Measurements from ENCODE around the gene KAT6B. TPM values are rescaled to one million over a fixed set of nuclear protein-coding genes. Genes with fewer than 3 reads are reported as not detected.

Gene KAT6B
- total RNA-seq, 2 donors from 2014 or later: 25.3 to 39.1 TPM

DNA sequence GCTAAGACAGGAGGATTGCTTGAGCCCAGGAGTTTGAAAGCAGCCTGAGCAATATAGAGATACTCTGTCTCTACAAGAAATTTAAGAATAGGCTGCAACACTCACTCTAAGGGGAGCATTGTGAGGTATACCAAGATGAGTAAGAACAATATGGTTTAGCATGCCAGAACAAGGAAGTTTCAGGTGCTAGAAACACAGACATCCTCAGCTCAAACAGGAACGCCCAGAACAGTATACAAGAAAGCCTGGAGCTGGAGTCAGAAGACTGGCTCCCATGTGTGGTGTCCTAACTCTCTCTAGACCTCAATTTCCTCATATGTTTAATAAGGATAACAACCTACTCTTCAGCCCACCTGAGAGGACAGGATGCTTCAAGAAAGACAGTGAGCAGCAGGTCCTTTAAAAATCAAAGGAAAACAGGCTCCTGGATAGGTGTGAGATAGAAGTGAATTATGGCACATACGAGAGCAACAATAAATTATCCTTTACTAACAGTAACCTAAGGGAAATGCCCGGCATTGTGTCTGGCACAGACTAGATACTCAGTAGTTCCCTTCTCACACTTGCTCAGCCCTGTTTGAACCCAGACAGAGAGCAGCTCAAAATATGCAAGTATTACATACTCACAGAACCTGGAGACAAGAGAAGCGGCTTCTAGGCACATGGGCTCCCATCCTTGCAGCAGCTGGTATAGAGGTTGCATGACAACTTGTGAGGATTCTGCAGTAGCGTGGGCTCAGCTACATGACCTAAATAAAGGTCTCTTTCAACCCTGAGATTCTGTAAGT is 45.4 kb downstream of the KAT6B start:
- Histone ChIP-seq H3K9ac (ENCODE audit: extremely low read depth, low read length, poor library complexity, severe bottlenecking) (no peak overlapping the region), H3K36me3 (ENCODE audit: control insufficient read depth, insufficient read depth, low read length) (no peaks in the 10 kb centered on the region), H3K9me3 (ENCODE audit: control insufficient read depth, low read length) (no peaks in the 10 kb centered on the region), H3K27me3 (ENCODE audit: control insufficient read depth, insufficient read depth, low read length, poor library complexity, severe bottlenecking) (no peaks in the 10 kb centered on the region), H3K27ac (ENCODE audit: low read depth, low read length) (no peak overlapping the region), H3K4me1 (ENCODE audit: control insufficient read depth, insufficient read depth, low read length) (peaks cover 3% of the 10 kb centered on the region), H3K4me3 (ENCODE audit: low read length) (no peak overlapping the region)
- peaks cover 26% of the 10 kb centered on the region for H3K4me1 Mint-ChIP-seq
- no peaks in the 10 kb centered on the region for H3K36me3 Mint-ChIP-seq (ENCODE audit: low read depth)
- peak overlapping the region; percentile 74 for H3K27ac Mint-ChIP-seq
- WGBS, 2 experiments (ENCODE audit: insufficient coverage in 1 of 2, insufficient read length in 1 of 2): 94% methylated on average over 3 to 5 of the region's 5 CpGs
- H3K4me3 Mint-ChIP-seq: no peak overlapping the region
- TF ChIP-seq, protein P1, sequence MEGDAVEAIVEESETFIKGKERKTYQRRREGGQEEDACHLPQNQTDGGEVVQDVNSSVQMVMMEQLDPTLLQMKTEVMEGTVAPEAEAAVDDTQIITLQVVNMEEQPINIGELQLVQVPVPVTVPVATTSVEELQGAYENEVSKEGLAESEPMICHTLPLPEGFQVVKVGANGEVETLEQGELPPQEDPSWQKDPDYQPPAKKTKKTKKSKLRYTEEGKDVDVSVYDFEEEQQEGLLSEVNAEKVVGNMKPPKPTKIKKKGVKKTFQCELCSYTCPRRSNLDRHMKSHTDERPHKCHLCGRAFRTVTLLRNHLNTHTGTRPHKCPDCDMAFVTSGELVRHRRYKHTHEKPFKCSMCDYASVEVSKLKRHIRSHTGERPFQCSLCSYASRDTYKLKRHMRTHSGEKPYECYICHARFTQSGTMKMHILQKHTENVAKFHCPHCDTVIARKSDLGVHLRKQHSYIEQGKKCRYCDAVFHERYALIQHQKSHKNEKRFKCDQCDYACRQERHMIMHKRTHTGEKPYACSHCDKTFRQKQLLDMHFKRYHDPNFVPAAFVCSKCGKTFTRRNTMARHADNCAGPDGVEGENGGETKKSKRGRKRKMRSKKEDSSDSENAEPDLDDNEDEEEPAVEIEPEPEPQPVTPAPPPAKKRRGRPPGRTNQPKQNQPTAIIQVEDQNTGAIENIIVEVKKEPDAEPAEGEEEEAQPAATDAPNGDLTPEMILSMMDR (conservative IDR thresholded peaks at IDR 0.05): no peak
- no peaks in the 10 kb centered on the region for H3K9me3 Mint-ChIP-seq
- no peak for DNase-seq
- H3K27me3 Mint-ChIP-seq (ENCODE audit: insufficient read depth): no peaks in the 10 kb centered on the region

DNA sequence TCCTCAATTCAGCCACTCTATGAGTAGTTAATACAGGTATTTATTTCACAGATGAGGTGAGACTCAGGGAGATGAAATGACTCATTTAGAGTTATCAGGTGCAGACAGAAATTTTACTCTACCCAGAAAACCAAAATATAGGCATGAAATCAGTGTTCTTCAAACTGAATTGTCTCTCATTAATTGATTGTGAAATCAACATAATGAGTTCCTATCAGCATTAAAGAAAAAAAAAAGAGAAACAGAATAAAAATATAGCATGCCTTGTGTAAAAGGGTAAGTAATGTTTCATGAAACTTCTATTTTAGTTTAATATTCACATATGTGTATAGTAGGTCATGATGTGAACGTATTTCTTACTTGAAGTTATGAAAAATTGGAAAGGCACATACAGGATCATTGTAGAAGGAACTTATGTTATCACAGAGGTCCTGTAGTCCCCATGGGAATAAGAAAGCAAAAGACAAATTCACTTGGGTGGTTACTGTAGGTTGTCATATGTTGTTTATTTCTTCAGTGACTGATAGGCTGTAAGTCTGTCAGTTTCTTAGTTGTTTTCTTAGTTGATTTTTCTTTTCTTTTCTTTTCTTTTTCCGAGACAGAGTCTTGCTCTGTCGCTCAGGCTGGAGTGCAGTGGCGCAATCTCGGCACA is 47.5 kb downstream of the KAT6B start:
- Mint-ChIP-seq H3K4me1 (peaks cover 20% of the 10 kb centered on the region), H3K27ac (peak overlapping the region; percentile 52), H3K4me3 (no peak overlapping the region), H3K36me3 (ENCODE audit: low read depth) (no peaks in the 10 kb centered on the region), H3K9me3 (no peaks in the 10 kb centered on the region), H3K27me3 (ENCODE audit: insufficient read depth) (no peaks in the 10 kb centered on the region)
- DNase-seq: no peak
- TF ChIP-seq, protein P1 (conservative IDR thresholded peaks at IDR 0.05): no peak
- 89 to 100% methylated on average over 4 to 5 of the region's 5 CpGs for WGBS, 2 experiments (ENCODE audit: insufficient coverage in 1 of 2, insufficient read length in 1 of 2)
- Histone ChIP-seq H3K27me3 (ENCODE audit: control insufficient read depth, insufficient read depth, low read length, poor library complexity, severe bottlenecking) (no peaks in the 10 kb centered on the region), H3K4me3 (ENCODE audit: low read length) (no peak overlapping the region), H3K9me3 (ENCODE audit: control insufficient read depth, low read length) (no peaks in the 10 kb centered on the region), H3K36me3 (ENCODE audit: control insufficient read depth, insufficient read depth, low read length) (no peaks in the 10 kb centered on the region), H3K9ac (ENCODE audit: extremely low read depth, low read length, poor library complexity, severe bottlenecking) (no peak overlapping the region), H3K4me1 (ENCODE audit: control insufficient read depth, insufficient read depth, low read length) (peaks cover 3% of the 10 kb centered on the region), H3K27ac (ENCODE audit: low read depth, low read length) (no peak overlapping the region)

GRCh38 chr10:74874649-74875048 is 48.2 kb downstream of the KAT6B start:
- TF ChIP-seq, protein P1 (conservative IDR thresholded peaks at IDR 0.05): no peak
- no peaks in the 10 kb centered on the region for H3K9me3 Mint-ChIP-seq

More at GRCh38 chr10:74874649-74875048, 48.2 kb downstream of the KAT6B start:
- Mint-ChIP-seq H3K27ac (no peak overlapping the region), H3K4me1 (peaks cover 20% of the 10 kb centered on the region), H3K36me3 (ENCODE audit: low read depth) (no peaks in the 10 kb centered on the region), H3K4me3 (no peak overlapping the region), H3K27me3 (ENCODE audit: insufficient read depth) (no peaks in the 10 kb centered on the region)
- H3K9ac ChIP-seq (ENCODE audit: extremely low read depth, low read length, poor library complexity, severe bottlenecking): no peak overlapping the region
- H3K4me3 ChIP-seq (ENCODE audit: low read length): no peak overlapping the region
- H3K36me3 ChIP-seq (ENCODE audit: control insufficient read depth, insufficient read depth, low read length): no peaks in the 10 kb centered on the region
- H3K27me3 ChIP-seq (ENCODE audit: control insufficient read depth, insufficient read depth, low read length, poor library complexity, severe bottlenecking): no peaks in the 10 kb centered on the region
- WGBS, 2 experiments (ENCODE audit: insufficient coverage in 1 of 2, insufficient read length in 1 of 2): 86 to 100% methylated on average over 1 of the region's 1 CpG
- no peak for DNase-seq
- no peak overlapping the region for H3K27ac ChIP-seq (ENCODE audit: low read depth, low read length)
- H3K4me1 ChIP-seq (ENCODE audit: control insufficient read depth, insufficient read depth, low read length): peaks cover 3% of the 10 kb centered on the region
- H3K9me3 ChIP-seq (ENCODE audit: control insufficient read depth, low read length): no peaks in the 10 kb centered on the region

Data from endodermal cell (in vitro differentiated cells).